Esophagus muscularis mucosa (tissue), 4 donors: ENCODE measurements around the gene PPP1R16B. TPM values are rescaled to one million over a fixed set of nuclear protein-coding genes. Genes with fewer than 3 reads are reported as not detected.

Experiments
- DNase-seq: peaks from one replicate; pipeline ENCODE4 v3.0.0-alpha.2; 2017; ENCODE audit errors: extremely low spot score
- H3K27ac ChIP-seq, 4 donors: fragments of 200-600 bp; sonication (generic); replicated peaks in 1 of 4; 1 replicate in 3 of 4; 2 replicates in 1 of 4; pipeline ENCODE4 v1.5.1; 2016 to 2019; ENCODE audit warnings: mild to moderate bottlenecking in 1 of 4
- H3K27me3 ChIP-seq, 4 donors: fragments of 200-600 bp; sonication (generic); one replicate each; pipeline versions ENCODE4 v1.5.1 to v1.6.0; 2016 to 2019
- H3K36me3 ChIP-seq, 4 donors: fragments of 200-600 bp; sonication (generic); one replicate each; pipeline ENCODE4 v1.5.1; 2016 to 2019
- H3K4me1 ChIP-seq, 4 donors: fragments of 200-600 bp; sonication (generic); one replicate each; pipeline ENCODE4 v1.5.1; 2016 to 2019
- H3K4me3 ChIP-seq, 4 donors: fragments of 200-600 bp; sonication (generic); 1 replicate in 2 of 4; 2 replicates in 2 of 4; pipeline ENCODE4 v1.5.1; 2016 to 2019; ENCODE audit warnings: mild to moderate bottlenecking in 4 of 4, moderate library complexity in 1 of 4
- H3K9me3 ChIP-seq, 4 donors: fragments of 200-600 bp; sonication (generic); 1 replicate in 3 of 4; 2 replicates in 1 of 4; pipeline ENCODE4 v1.5.1; 2016 to 2019
- CTCF ChIP-seq, 3 experiments: fragments of 200-600 bp in 2 of 3; fragments of 450-650 bp in 1 of 3; sonication (generic) in 2 of 3; IDR thresholded peaks; one replicate each; pipeline ENCODE4 v1.5.1; 2017 to 2019; ENCODE audit warnings: antibody characterized with exemption in 3 of 3, mild to moderate bottlenecking in 2 of 3, moderate library complexity in 1 of 3
- EP300 ChIP-seq: sonication (generic); formaldehyde crosslinking; IDR thresholded peaks from one replicate; pipeline ENCODE4 v1.6.1; 2017; ENCODE audit warnings: antibody characterized with exemption
- POLR2A ChIP-seq: fragments of 450-650 bp; IDR thresholded peaks from one replicate; pipeline ENCODE4 v1.6.1; 2017; ENCODE audit warnings: antibody characterized with exemption, moderate library complexity, mild to moderate bottlenecking, low read depth
- POLR2AphosphoS5 ChIP-seq, 2 donors: sonication (generic); formaldehyde crosslinking; IDR thresholded peaks; one replicate each; pipeline ENCODE4 v1.6.1; 2017; ENCODE audit warnings: antibody characterized with exemption in 2 of 2
- WGBS: methylation state at CpG from one replicate; pipeline ENCODE4 v1.1.5; 2018; 5-methylcytosine and 5-hydroxymethylcytosine counted together
- intact Hi-C: fragments of 100-400 bp; cut with DNase I; formaldehyde crosslinking; loops from one replicate; pipeline ENCODE4 v1.15.1; 2023
- total RNA-seq, 4 donors: library from RNA; depleted of rRNA; stranded (reverse); fragments of >200 nt; gene quantifications; one replicate each; pipeline versions ENCODE4 v1.1.0 to v1.2.1, GENCODE V29; 2016

PPP1R16B gene
- total RNA-seq, 4 donors from 2014 or later = 3.7 to 12.1 (median 6.8) TPM

GRCh38 chr20:38905375-38905774, 99.9 kb downstream of the PPP1R16B start:
- peaks cover 0 to 52% (median 10%) of the 10 kb centered on the region in 4 donors for H3K36me3 ChIP-seq
- DNase-seq = no peak
- peaks cover 0 to 13% (median 0%) of the 10 kb centered on the region in 4 donors for H3K27me3 ChIP-seq
- WGBS = 40% methylated on average over 1 of the region's 1 CpG
- intact Hi-C loops = no loop called here
- H3K4me1 ChIP-seq = no peaks in the 10 kb centered on the region
- H3K4me3 ChIP-seq = no peak overlapping the region
- peaks cover 0 to 13% (median 9%) of the 10 kb centered on the region in 4 donors for H3K9me3 ChIP-seq
- TF ChIP-seq POLR2AphosphoS5 (IDR thresholded peaks at IDR 0.05) (no peak), POLR2A (no peak), CTCF (IDR thresholded peaks at IDR 0.05) (no peak), EP300 (no peak)
- no peak overlapping the region for H3K27ac ChIP-seq

- peaks cover 0 to 10% (median 0%) of the 10 kb centered on the region in 4 donors for H3K27me3 ChIP-seq
- H3K36me3 ChIP-seq = peaks cover 0 to 50% (median 10%) of the 10 kb centered on the region in 4 donors
- peaks cover 0 to 13% (median 9%) of the 10 kb centered on the region in 4 donors for H3K9me3 ChIP-seq
- no peak for DNase-seq
- H3K4me1 ChIP-seq = no peaks in the 10 kb centered on the region
- WGBS = 83% methylated on average over 12 of the region's 13 CpGs
- no peak for TF ChIP-seq POLR2A
- no peak for TF ChIP-seq CTCF (IDR thresholded peaks at IDR 0.05)
- no peak for TF ChIP-seq POLR2AphosphoS5 (IDR thresholded peaks at IDR 0.05)
- no peak for TF ChIP-seq EP300
- H3K27ac ChIP-seq = no peak overlapping the region
- no peak overlapping the region for H3K4me3 ChIP-seq
- intact Hi-C loops = no loop called here
These were observed 102.6 kb downstream of the PPP1R16B start for GRCh38 chr20:38907918-38908677.

GRCh38 chr20:38915355-38915754, 109.9 kb downstream of the PPP1R16B start:
- no peaks in the 10 kb centered on the region for H3K4me1 ChIP-seq
- no peak overlapping the region for H3K4me3 ChIP-seq
- peaks cover 0 to 38% (median 2%) of the 10 kb centered on the region in 4 donors for H3K27me3 ChIP-seq
- TF ChIP-seq CTCF (IDR thresholded peaks at IDR 0.05) (no peak), POLR2AphosphoS5 (IDR thresholded peaks at IDR 0.05) (no peak), POLR2A (no peak), EP300 (no peak)
- 96% methylated on average over 7 of the region's 7 CpGs for WGBS
- H3K36me3 ChIP-seq = peaks cover 0 to 43% (median 1%) of the 10 kb centered on the region in 4 donors
- no peak for DNase-seq
- no peaks in the 10 kb centered on the region for H3K9me3 ChIP-seq
- intact Hi-C loops = no loop called here
- H3K27ac ChIP-seq = no peak overlapping the region

GRCh38 chr20:38917657-38918056, 112.2 kb downstream of the PPP1R16B start:
- no peaks in the 10 kb centered on the region for H3K9me3 ChIP-seq
- H3K36me3 ChIP-seq = peaks cover 0 to 49% (median 1%) of the 10 kb centered on the region in 4 donors
- no peak overlapping the region for H3K4me3 ChIP-seq
- TF ChIP-seq POLR2AphosphoS5 (IDR thresholded peaks at IDR 0.05) (no peak), EP300 (no peak), CTCF (IDR thresholded peaks at IDR 0.05) (no peak), POLR2A (no peak)
- intact Hi-C loops = no loop called here
- peaks cover 0 to 48% (median 2%) of the 10 kb centered on the region in 4 donors for H3K27me3 ChIP-seq
- no peaks in the 10 kb centered on the region for H3K4me1 ChIP-seq
- WGBS = 94% methylated on average over 4 of the region's 4 CpGs
- DNase-seq = no peak
- H3K27ac ChIP-seq = no peak overlapping the region
